Cardiac muscle cell (in vitro differentiated cells and primary cell): ENCODE measurements around the gene TTC21A. TPM values are rescaled to one million over a fixed set of nuclear protein-coding genes. Genes with fewer than 3 reads are reported as not detected.

Experiments used
- DNase-seq, 2 donors: peaks; one replicate each; pipeline versions ENCODE4 v3.0.0 to v3.0.0-alpha.2; 2010 to 2017; ENCODE audit warnings: low read depth in 1 of 2, low spot score in 1 of 2
- H3K27ac ChIP-seq: fragments of 200-600 bp; sonication (generic); 2 replicates; pipeline ENCODE4 v1.5.1; 2016
- H3K27me3 ChIP-seq: fragments of 200-600 bp; sonication (generic); 2 replicates; pipeline ENCODE4 v1.6.0; 2016; ENCODE audit warnings: control low read depth
- H3K36me3 ChIP-seq: fragments of 200-600 bp; sonication (generic); 2 replicates; pipeline ENCODE4 v1.5.1; 2016; ENCODE audit warnings: control low read depth
- H3K4me1 ChIP-seq: fragments of 200-600 bp; sonication (generic); 2 replicates; pipeline ENCODE4 v1.8.1; 2017; ENCODE audit warnings: low read depth, mild to moderate bottlenecking, mixed run types
- H3K4me3 ChIP-seq: fragments of 200-600 bp; sonication (generic); 2 replicates; pipeline ENCODE4 v1.5.1; 2016; ENCODE audit warnings: mild to moderate bottlenecking
- H3K9me3 ChIP-seq: fragments of 200-600 bp; sonication (generic); 2 replicates; pipeline ENCODE4 v1.5.1; 2017; ENCODE audit warnings: low read depth, mild to moderate bottlenecking, control low read depth
- polyA plus RNA-seq: library from polyadenylated mRNA; unstranded; fragments of >200 nt; fragmentation: Nextera tagmentation; extraction: Ambion mirVana; gene quantifications from 2 replicates; pipeline ENCODE4 v1.2.1, GENCODE V29; 2016
- total RNA-seq: library from RNA; depleted of rRNA; stranded (reverse); fragments of >200 nt; gene quantifications from 2 replicates; pipeline ENCODE4 v1.2.3, GENCODE V29; 2016
- TF ChIP-seq, protein P1 (sequence below): IDR thresholded peaks from 2 replicates; pipeline ENCODE4 v1.5.1; 2012; ENCODE audit warnings: low read depth, mild to moderate bottlenecking, low read length

TTC21A gene
- total and polyA plus RNA-seq, 2 experiments from 2014 or later, result 3.1 to 4.2 TPM

DNA sequence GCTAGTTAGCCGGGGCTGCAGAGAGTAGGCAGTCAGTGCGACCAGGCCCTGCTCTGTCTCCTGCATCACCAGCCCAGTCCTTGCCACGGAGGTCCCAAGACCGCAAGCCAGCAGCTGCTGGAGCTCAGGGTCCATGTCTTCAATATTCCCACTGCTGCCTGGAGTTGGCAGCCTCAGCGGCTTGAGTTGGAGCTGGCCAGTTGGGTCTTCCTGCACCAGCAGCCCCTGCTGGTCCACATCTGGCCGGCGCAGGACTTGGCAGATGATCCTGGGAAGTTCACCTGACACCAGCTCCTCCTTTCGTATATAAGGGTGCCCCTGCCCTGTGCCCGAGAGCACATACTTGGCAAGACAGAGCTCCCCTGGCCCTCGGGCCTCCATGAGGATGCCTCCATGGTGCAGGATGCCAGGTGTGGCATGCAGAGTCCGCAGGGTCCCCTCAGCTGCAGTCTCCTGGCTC lies 79.2 kb downstream of the TTC21A start:
- DNase-seq, result no peak
- H3K4me1 ChIP-seq, result peaks cover 9% of the 10 kb centered on the region

DNA sequence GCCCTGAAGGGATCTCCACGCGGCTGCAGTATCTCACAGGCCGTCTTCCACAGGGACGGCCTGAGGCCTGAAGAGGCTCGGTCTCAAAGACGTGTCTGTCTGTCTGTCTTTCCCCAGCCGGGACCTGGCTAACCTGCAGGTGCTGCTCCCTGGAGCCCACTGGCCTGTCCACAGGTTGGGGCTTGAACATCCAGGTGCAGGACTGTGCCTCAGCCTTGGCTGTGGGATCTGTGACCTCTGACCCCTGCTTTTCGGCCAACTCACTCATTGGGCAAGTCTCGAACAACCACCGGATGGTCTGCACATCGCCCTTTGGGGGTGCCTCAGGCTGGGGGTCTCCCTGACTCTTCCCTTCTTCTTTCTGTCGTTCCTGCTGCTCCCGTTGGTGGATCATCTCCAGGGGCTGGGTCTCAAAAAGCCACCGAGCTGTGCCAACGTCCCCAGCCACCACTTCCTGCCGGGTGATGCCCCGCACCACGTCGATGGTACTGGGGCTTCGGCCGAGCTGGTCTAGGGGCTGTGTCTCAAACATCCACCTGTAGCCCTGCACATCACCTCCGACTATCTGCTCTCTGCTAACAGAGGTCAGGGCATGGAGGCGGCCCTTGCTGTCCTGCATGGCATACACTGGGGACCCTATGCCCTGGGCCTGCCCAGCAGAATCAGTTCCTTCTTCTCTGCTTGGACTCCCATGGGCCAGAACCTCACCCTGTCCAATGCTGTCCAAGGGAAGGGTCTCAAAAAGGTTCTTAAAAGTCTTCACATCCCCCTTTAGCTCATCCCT lies 80.1 kb downstream of the TTC21A start:
- H3K4me3 ChIP-seq, result no peak overlapping the region
- TF ChIP-seq, protein P1, sequence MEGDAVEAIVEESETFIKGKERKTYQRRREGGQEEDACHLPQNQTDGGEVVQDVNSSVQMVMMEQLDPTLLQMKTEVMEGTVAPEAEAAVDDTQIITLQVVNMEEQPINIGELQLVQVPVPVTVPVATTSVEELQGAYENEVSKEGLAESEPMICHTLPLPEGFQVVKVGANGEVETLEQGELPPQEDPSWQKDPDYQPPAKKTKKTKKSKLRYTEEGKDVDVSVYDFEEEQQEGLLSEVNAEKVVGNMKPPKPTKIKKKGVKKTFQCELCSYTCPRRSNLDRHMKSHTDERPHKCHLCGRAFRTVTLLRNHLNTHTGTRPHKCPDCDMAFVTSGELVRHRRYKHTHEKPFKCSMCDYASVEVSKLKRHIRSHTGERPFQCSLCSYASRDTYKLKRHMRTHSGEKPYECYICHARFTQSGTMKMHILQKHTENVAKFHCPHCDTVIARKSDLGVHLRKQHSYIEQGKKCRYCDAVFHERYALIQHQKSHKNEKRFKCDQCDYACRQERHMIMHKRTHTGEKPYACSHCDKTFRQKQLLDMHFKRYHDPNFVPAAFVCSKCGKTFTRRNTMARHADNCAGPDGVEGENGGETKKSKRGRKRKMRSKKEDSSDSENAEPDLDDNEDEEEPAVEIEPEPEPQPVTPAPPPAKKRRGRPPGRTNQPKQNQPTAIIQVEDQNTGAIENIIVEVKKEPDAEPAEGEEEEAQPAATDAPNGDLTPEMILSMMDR, result no peak
- H3K27me3 ChIP-seq, result no peaks in the 10 kb centered on the region
- DNase-seq, result no peak
- no peak overlapping the region for H3K27ac ChIP-seq
- peaks cover 62% of the 10 kb centered on the region for H3K36me3 ChIP-seq
- H3K4me1 ChIP-seq, result peaks cover 11% of the 10 kb centered on the region
- no peaks in the 10 kb centered on the region for H3K9me3 ChIP-seq

More for the DNA sequence above, 79.2 kb downstream of the TTC21A start:
- H3K27me3 ChIP-seq, result no peaks in the 10 kb centered on the region
- TF ChIP-seq, protein P1, result no peak
- no peak overlapping the region for H3K4me3 ChIP-seq
- no peaks in the 10 kb centered on the region for H3K9me3 ChIP-seq
- no peak overlapping the region for H3K27ac ChIP-seq
- peaks cover 62% of the 10 kb centered on the region for H3K36me3 ChIP-seq

Other genes starting within 250 kb of the TTC21A start
- 0.28 and 0.60 TPM in 2 replicates for gene SCN11A, start 55.7 kb upstream of the TTC21A start, total RNA-seq
- 0.47 and 0.51 TPM in 2 replicates for gene SCN11A, start 55.7 kb upstream of the TTC21A start, polyA plus RNA-seq
- 25.9 and 31.5 TPM in 2 replicates for gene WDR48, start 55.7 kb upstream of the TTC21A start, total RNA-seq
- gene WDR48, start 55.7 kb upstream of the TTC21A start, polyA plus RNA-seq, result 43.2 and 56.4 TPM in 2 replicates
- gene GORASP1, start 53 bp upstream of the TTC21A start, total RNA-seq, result 128 and 135 TPM in 2 replicates
- gene GORASP1, start 53 bp upstream of the TTC21A start, polyA plus RNA-seq, result 69.3 and 70.3 TPM in 2 replicates
- gene CSRNP1, start 45.9 kb downstream of the TTC21A start, total RNA-seq, result 11.0 and 13.6 TPM in 2 replicates
- gene CSRNP1, start 45.9 kb downstream of the TTC21A start, polyA plus RNA-seq, result 9.6 and 11.7 TPM in 2 replicates
- gene XIRP1, start 84.9 kb downstream of the TTC21A start, total RNA-seq, result 195 and 315 TPM in 2 replicates
- 136 and 199 TPM in 2 replicates for gene XIRP1, start 84.9 kb downstream of the TTC21A start, polyA plus RNA-seq
- 0.48 and 0.56 TPM in 2 replicates for gene CX3CR1, start 172.4 kb downstream of the TTC21A start, total RNA-seq
- gene CX3CR1, start 172.4 kb downstream of the TTC21A start, polyA plus RNA-seq, result 1.4 and 2.6 TPM in 2 replicates
- gene CCR8, start 222.0 kb downstream of the TTC21A start, total RNA-seq, result not detected in 2 replicates
- not detected in 2 replicates for gene CCR8, start 222.0 kb downstream of the TTC21A start, polyA plus RNA-seq